ENCODE data around the gene DHX29.

DHX29 gene

DNA sequence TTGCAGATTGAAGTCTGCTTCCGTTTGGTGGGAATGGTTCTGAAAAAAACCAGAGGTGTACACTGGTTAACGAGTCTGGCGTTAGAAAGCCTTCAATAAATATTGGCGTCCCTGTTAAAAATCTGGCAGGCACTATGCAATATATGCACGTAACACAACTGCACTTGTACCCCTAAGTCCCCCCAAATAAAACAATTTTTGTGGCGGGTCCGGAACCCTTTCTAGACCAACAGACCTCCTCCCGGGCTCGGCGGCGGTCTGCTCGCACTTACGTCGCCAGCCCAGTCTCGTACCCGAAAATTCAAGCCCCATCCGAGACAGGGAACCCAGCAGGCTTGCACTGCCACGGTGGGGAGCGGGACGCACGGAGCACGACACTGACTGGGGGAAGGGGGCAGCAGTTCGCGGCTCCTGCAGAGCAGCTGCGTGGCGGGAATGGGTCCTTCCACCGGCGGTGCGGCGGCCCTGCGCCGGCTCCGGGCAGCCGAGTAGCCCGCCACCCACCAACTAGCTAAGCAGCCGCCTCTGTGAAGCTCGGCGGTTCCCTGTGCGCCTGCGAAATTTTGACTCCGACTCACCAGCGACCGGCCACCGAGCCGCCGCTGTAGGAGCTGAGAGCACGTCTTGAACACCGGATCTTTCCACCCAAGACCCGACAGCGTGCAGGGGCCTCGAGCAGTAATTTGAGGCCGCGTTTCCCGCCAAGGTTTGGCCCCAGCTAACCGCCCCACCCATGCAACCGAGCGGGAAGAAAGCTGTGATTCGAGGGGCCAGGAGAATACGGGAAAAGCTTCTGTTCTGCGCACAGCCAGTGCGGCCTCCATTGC is 84.3 kb downstream of the DHX29 start:
- TF ChIP-seq, protein P1, sequence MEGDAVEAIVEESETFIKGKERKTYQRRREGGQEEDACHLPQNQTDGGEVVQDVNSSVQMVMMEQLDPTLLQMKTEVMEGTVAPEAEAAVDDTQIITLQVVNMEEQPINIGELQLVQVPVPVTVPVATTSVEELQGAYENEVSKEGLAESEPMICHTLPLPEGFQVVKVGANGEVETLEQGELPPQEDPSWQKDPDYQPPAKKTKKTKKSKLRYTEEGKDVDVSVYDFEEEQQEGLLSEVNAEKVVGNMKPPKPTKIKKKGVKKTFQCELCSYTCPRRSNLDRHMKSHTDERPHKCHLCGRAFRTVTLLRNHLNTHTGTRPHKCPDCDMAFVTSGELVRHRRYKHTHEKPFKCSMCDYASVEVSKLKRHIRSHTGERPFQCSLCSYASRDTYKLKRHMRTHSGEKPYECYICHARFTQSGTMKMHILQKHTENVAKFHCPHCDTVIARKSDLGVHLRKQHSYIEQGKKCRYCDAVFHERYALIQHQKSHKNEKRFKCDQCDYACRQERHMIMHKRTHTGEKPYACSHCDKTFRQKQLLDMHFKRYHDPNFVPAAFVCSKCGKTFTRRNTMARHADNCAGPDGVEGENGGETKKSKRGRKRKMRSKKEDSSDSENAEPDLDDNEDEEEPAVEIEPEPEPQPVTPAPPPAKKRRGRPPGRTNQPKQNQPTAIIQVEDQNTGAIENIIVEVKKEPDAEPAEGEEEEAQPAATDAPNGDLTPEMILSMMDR (IDR thresholded peaks at IDR 0.05) = no peak

DNA sequence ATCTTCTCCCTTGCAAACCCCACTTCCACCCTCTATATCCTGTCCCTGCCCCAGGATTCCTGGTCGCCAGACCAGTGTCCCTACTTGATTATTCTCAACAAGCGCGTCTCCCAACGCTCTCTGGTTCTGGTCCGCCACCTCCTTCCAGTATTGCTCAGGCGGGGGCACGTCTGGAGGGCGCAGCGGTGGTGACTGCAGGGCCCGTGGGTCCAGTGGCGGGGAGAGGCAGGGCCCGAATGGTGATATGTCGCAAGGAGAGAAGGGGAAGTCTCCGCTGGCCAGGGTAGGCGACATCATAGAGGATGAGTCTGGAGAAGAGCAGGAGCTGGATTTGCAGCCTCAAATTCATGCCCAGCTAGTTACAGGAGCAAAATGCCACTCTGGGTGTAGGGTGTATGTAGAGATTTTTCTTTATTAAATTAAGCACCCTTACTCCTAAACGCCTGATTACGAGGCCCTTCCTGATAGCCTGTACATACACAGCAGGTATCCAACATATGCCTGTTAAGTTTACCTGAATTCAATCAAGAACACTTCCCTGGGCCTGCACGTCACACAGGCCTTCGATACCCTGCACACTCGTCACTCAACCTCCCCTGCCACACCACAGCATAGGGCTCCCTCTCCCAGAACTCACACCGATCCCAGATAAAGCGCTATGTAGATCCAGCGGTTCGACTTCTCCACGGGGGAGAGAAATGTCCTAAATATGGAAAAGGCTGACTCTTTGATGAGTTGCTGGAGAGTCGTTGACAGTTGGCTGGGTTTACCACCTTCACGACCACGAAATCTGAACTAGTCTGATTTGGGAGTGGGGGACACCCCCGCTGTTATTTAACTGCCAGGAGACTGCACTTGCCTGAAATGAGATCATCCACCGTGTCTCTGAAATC is 85.2 kb downstream of the DHX29 start:
- TF ChIP-seq, protein P1 (IDR thresholded peaks at IDR 0.05) = no peak

DNA sequence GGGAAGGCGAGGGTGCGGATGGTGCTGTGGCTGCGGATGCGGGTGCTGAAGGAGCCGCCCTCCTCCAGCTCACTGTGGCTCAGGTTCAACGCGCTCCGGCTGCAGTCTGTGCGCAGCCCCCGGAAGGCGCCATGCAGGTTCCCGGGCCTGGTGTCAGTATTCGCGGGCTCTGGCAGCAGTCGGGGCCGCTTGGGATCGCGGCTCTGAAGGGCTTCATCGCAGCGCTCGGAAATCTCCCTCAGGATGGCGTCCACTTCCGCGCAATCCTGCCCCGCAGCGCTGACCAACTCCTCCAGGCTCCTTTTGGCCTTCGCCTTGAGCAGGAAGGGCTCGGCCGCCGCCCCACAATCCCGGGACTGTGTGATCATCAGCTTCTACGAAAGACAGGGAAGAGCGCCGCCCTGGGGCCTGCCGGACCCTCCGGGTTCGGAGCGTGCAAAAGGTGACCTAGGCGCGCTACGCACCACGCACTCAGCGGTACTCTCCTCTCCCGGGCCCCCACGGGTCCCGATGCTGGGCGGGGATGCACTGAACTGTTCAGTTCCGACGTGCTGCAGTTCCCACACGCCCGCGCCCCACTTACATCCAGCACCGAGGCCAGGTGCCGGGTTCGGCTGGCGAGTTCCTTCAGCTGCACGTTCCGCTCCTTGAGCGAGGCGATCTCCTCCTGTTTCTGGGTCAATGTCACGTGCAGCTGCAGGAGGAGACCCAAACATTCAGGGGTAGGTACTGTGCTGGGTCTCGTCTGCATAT is 86.9 kb downstream of the DHX29 start:
- TF ChIP-seq, protein P1 (IDR thresholded peaks at IDR 0.05) = no peak

DNA sequence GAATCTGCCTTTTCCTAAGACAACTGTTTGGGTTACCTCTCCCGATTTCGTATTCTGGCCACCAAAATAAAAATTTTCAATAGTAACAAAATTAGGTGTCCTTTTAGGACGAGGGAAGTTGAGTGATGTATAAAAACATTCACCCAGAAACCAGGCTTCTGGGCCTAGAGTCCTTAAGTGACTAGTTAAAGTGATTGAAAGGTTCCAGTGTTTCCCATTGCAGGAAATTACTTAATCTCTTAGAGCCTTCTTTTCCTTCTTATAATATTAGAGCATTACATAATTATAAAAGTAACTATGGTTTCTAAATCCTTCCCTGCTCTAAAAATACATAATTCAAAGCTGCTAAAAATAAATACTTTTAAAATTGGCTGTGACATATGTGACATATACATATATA is 87.7 kb downstream of the DHX29 start:
- TF ChIP-seq, protein P1 (IDR thresholded peaks at IDR 0.05) = no peak

DNA sequence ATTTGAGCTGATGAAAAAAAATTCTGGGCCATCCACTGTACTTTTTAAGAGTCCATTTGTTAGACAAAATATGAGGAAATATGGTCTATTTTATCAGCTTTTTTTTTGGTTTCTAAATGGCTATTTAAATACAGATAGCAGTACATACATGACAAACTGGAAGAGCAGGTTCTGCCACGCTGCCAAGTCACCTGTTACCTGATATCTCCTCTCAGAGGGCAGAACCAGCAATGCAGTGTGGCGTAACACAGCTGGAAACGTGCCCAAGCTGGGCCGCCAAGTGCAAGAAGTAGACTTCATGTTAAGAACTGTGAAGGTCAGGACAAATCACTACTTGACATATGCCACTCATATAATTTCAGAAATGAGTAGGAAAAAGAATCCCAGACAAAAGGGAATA is 88.5 kb downstream of the DHX29 start:
- TF ChIP-seq, protein P1 (IDR thresholded peaks at IDR 0.05) = no peak

DNA sequence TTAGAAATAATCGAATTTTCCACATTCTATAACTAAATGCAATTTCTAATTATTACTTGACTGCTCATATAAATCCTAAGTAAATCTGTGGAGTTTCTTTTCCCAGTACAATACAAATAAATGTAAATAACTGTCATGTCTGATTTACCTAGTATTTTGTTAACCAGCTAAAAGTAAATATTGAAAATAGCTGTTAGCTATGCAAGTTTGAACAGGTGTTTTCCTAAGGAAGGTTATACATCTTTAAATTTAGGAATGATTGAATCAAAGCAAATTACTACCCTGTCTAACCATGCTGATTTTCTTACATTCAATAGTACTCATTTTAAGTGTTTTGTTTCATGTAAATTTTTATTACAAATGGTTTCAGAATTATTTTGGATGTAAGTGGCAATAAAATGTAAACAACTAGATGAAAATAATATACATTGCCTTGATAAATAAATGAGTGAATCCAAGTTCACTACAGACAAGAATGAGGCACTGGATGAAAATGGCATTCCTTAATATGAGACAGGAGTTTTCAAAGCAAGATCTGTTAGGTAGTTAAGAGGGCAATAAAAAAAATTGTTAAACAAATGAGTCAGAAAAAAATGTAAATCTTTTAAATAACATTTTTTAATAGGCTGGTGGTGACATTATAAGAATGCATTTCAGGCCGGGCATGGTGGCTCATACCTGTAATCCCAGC is 96.2 kb downstream of the DHX29 start:
- TF ChIP-seq, protein P1 (IDR thresholded peaks at IDR 0.05) = no peak
